ENCODE measurements around the gene SPIN3. TPM values are rescaled to one million over a fixed set of nuclear protein-coding genes. Genes with fewer than 3 reads are reported as not detected.

The SPIN3 gene
- total and polyA plus RNA-seq, 2 of the 8 experiments (the other 6 are each of a cell fraction or from before 2014, with no cell fraction given), result 9.1 to 13.3 TPM

GRCh38 chrX:56975611-56976010 is 19.7 kb downstream of the SPIN3 start (continued):
- no peak for TF ChIP-seq USF2 (IDR thresholded peaks at IDR 0.05; ENCODE audit: low read length)
- TF ChIP-seq ATF2 (IDR thresholded peaks at IDR 0.05; ENCODE audit: low read length), result no peak
- no peak for TF ChIP-seq RFX5 (IDR thresholded peaks at IDR 0.05; ENCODE audit: borderline replicate concordance, low read depth, low read length)
- TF ChIP-seq ATF3 (IDR thresholded peaks at IDR 0.05; ENCODE audit: insufficient read depth, low read depth, low read length), result no peak
- TF ChIP-seq E2F6 (IDR thresholded peaks at IDR 0.05), result no peak
- TF ChIP-seq SP4 (IDR thresholded peaks at IDR 0.05; ENCODE audit: low read length), result no peak

All from H1 (cell line).